GM18526 (cell line): ENCODE measurements around the gene PKHD1.

Source experiments
- POLR2A ChIP-seq: IDR thresholded peaks from 3 replicates; pipeline ENCODE4 v1.6.1; 2011; ENCODE audit not compliant: insufficient read length; ENCODE audit errors: extremely low read depth

Gene PKHD1

GRCh38 chr6:51842061-51842803, 245.2 kb downstream of the PKHD1 start:
- TF ChIP-seq POLR2A, result no peak

- no peak for TF ChIP-seq POLR2A
These were observed 245.8 kb downstream of the PKHD1 start for GRCh38 chr6:51841626-51842025.

- TF ChIP-seq POLR2A, result no peak
These were observed 247.6 kb downstream of the PKHD1 start for GRCh38 chr6:51839726-51840374.

GRCh38 chr6:51830666-51831065, 256.7 kb downstream of the PKHD1 start:
- no peak for TF ChIP-seq POLR2A

GRCh38 chr6:51827580-51827979, 259.8 kb downstream of the PKHD1 start:
- TF ChIP-seq POLR2A, result no peak

- no peak for TF ChIP-seq POLR2A
These were observed 262.5 kb downstream of the PKHD1 start for GRCh38 chr6:51824940-51825339.

- no peak for TF ChIP-seq POLR2A
These were observed 266.9 kb downstream of the PKHD1 start for GRCh38 chr6:51820555-51820954.

- TF ChIP-seq POLR2A, result no peak
These were observed 268.8 kb downstream of the PKHD1 start for GRCh38 chr6:51818520-51819022.

GRCh38 chr6:51817832-51818231, 269.6 kb downstream of the PKHD1 start:
- TF ChIP-seq POLR2A, result no peak

- TF ChIP-seq POLR2A, result no peak
These were observed 273.0 kb downstream of the PKHD1 start for GRCh38 chr6:51814418-51814817.

- TF ChIP-seq POLR2A, result no peak
These were observed 273.5 kb downstream of the PKHD1 start for GRCh38 chr6:51813904-51814303.

- no peak for TF ChIP-seq POLR2A
These were observed 275.2 kb downstream of the PKHD1 start for GRCh38 chr6:51812231-51812630.

GRCh38 chr6:51805517-51805916, 281.9 kb downstream of the PKHD1 start:
- TF ChIP-seq POLR2A, result no peak

GRCh38 chr6:51800603-51801002, 286.8 kb downstream of the PKHD1 start:
- no peak for TF ChIP-seq POLR2A

GRCh38 chr6:51793393-51793792, 294.0 kb downstream of the PKHD1 start:
- no peak for TF ChIP-seq POLR2A

GRCh38 chr6:51792273-51793030, 295.0 kb downstream of the PKHD1 start:
- no peak for TF ChIP-seq POLR2A
